PC-9 (cell line): Measurements from ENCODE around the gene SLC27A1. TPM values are rescaled to one million over a fixed set of nuclear protein-coding genes. Genes with fewer than 3 reads are reported as not detected.
A peak's percentile ranks its signal among the peaks of the same experiment; 100 is the strongest.

Experiments
- Bru-seq: library from RNA; stranded (reverse); fragments of 400-500 nt; gene quantifications from one replicate; lab custom pipeline; 2021; lab: Mats Ljungman, UMichigan
- BruChase-seq, 2 experiments: library from RNA; stranded (reverse); fragments of 400-500 nt; gene quantifications; one replicate each; lab custom pipeline; 2021; lab: Mats Ljungman, UMichigan
- BruUV-seq: library from RNA; stranded (reverse); fragments of 400-500 nt; replicated peaks from 2 replicates; lab custom pipeline; 2021; lab: Mats Ljungman, UMichigan
- CTCF ChIA-PET: fragments of 300-600 bp; sonication (Branson Sonifier 250); formaldehyde crosslinking; loops from one replicate; lab custom pipeline; 2022; ENCODE audit warnings: antibody characterized with exemption; lab: Charles Lee
- POLR2A ChIA-PET: fragments of 300-600 bp; sonication (Branson Sonifier 250); formaldehyde crosslinking; loops from one replicate; lab custom pipeline; 2022; ENCODE audit warnings: antibody characterized with exemption; ENCODE audit not compliant: unreplicated experiment; lab: Charles Lee
- DNase-seq, 2 experiments: peaks; one replicate each; pipeline versions ENCODE4 v3.0.0 to v3.0.0-alpha.2; 2015 to 2022; ENCODE audit warnings: mixed read lengths in 1 of 2
- H2AFZ ChIP-seq: fragments of 200-600 bp; sonication (generic); 2 replicates; pipeline ENCODE4 v1.8.1; 2017; ENCODE audit warnings: antibody characterized with exemption
- H3F3A ChIP-seq: fragments of 200-600 bp; sonication (generic); 2 replicates; pipeline ENCODE4 v1.8.1; 2017; ENCODE audit warnings: antibody characterized with exemption, mild to moderate bottlenecking, low read depth; ENCODE audit not compliant: insufficient read depth
- H3K27ac ChIP-seq: fragments of 200-600 bp; sonication (generic); 2 replicates; pipeline ENCODE4 v1.6.1; 2016; ENCODE audit warnings: mixed run types
- H3K27me3 ChIP-seq: fragments of 200-600 bp; sonication (generic); 2 replicates; pipeline ENCODE4 v1.6.1; 2016; ENCODE audit warnings: low read depth, mixed run types; ENCODE audit not compliant: insufficient read depth
- H3K36me3 ChIP-seq: fragments of 200-600 bp; sonication (generic); 2 replicates; pipeline ENCODE4 v1.6.1; 2016; ENCODE audit warnings: low read depth, mixed run types
- H3K4me1 ChIP-seq: fragments of 200-600 bp; sonication (generic); replicated peaks from 2 replicates; pipeline ENCODE4 v1.6.1; 2016; ENCODE audit warnings: mixed run types; ENCODE audit not compliant: insufficient read depth
- H3K4me2 ChIP-seq: fragments of 200-600 bp; sonication (generic); 2 replicates; pipeline ENCODE4 v1.6.1; 2017; ENCODE audit warnings: mixed run types
- H3K4me3 ChIP-seq: fragments of 200-600 bp; sonication (generic); 2 replicates; pipeline ENCODE4 v1.6.1; 2016; ENCODE audit warnings: mixed run types
- H3K79me2 ChIP-seq: fragments of 200-600 bp; sonication (generic); 2 replicates; pipeline ENCODE4 v1.6.1; 2017; ENCODE audit warnings: low read depth, mixed run types
- H3K9me2 ChIP-seq: fragments of 200-600 bp; sonication (generic); 2 replicates; pipeline ENCODE4 v1.8.1; 2017; ENCODE audit warnings: mild to moderate bottlenecking; ENCODE audit not compliant: insufficient read depth
- H3K9me3 ChIP-seq: fragments of 200-600 bp; sonication (generic); 2 replicates; pipeline ENCODE4 v1.8.1; 2016; ENCODE audit warnings: low read depth; ENCODE audit not compliant: insufficient read depth
- H4K20me1 ChIP-seq: fragments of 200-600 bp; sonication (generic); 2 replicates; pipeline ENCODE4 v1.8.1; 2017; ENCODE audit not compliant: insufficient read depth
- CTCF ChIP-seq: fragments of 200-600 bp; sonication (generic); conservative IDR thresholded peaks from 2 replicates; pipeline ENCODE4 v1.6.1; 2017; ENCODE audit warnings: mixed run types, antibody characterized with exemption, mild to moderate bottlenecking, moderate library complexity
- EZH2 ChIP-seq: fragments of 200-600 bp; sonication (generic); IDR thresholded peaks from 2 replicates; pipeline ENCODE4 v1.8.0; 2017; ENCODE audit warnings: antibody characterized with exemption, low read depth
- intact Hi-C: fragments of 100-400 bp; cut with micrococcal nuclease; formaldehyde crosslinking; loops from one replicate; pipeline ENCODE4 v1.10.0; 2022; ENCODE audit not compliant: unreplicated experiment
- long read RNA-seq: library from polyadenylated mRNA; stranded (forward); transcript quantifications from one replicate; pipeline ENCODE4 v2.0.0, GENCODE V29; 2022
- total RNA-seq: library from RNA; stranded (reverse); gene quantifications from 2 replicates; pipeline ENCODE4 v1.2.3, GENCODE V29; 2021

SLC27A1 gene
- total RNA-seq (30.8 and 40.2 TPM in 2 replicates), Bru-seq, nascent RNA (percentile 62 among the genes with signal in this experiment), BruChase-seq, experiment 1, labeled RNA remaining after a 2-hour chase (percentile 65 among the genes with signal in this experiment), BruChase-seq, experiment 2, labeled RNA remaining after a 6-hour chase (percentile 68 among the genes with signal in this experiment)
- long read RNA-seq, transcript SLC27A1-201 (12 exons, 3,594 nt) = major isoform, 12 of 35 reads
- long read RNA-seq, partial matches to known transcripts = 6 of 35 reads
- long read RNA-seq, other reads (novel, unspliced or antisense) = 17 of 35 reads

GRCh38 chr19:17470068-17470841 is at the start of gene SLC27A1:
SLC27A1 (plus strand) TSS chr19:17470524; CDS start chr19:17470541, 17 bp downstream.
- TF ChIP-seq CTCF (no peak), EZH2 (no peak)

DNA sequence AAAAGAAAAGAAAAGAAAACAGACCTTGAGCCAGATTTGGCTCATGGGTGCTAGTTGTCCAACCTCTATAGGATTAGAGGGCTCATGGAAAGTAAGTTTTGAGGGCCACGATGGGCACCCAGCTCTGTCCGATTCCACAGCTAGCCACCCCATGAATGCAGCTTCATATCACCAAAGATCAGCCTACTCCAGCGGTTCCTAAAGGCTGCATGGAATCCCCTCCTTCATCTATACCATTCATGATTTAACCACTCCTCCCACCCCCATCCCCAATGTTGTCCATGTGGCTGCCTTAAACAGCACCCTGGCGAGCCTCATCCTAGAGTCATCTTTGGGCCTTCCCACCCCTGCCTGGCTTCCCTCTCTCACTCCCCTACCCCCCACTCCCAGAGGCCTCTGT is 48.4 kb upstream of the SLC27A1 start:
- 0 out of 2 replicates have a peak, but pooled peaks cover 5% of the 10 kb centered on the region for H3K79me2 ChIP-seq
- no peak for TF ChIP-seq CTCF
- no peak for TF ChIP-seq EZH2
- BruUV-seq = no TSS peak
- H3K4me2 ChIP-seq = no peak overlapping the region
- H3F3A ChIP-seq = peaks cover 36% of the 10 kb centered on the region; the same call in 1 of the 2 replicates
- no peaks in the 10 kb centered on the region for H3K9me2 ChIP-seq
- H3K4me1 ChIP-seq = peaks cover 15% of the 10 kb centered on the region
- ChIA-PET POLR2A (no interaction called here), CTCF (no interaction called here)
- no peaks in the 10 kb centered on the region for H3K27me3 ChIP-seq
- DNase-seq = no peak
- no peak overlapping the region for H3K27ac ChIP-seq
- H3K4me3 ChIP-seq = no peak overlapping the region
- H3K36me3 ChIP-seq = 0 out of 2 replicates have a peak, but pooled peaks cover 4% of the 10 kb centered on the region
- H2AFZ ChIP-seq = no peak overlapping the region
- H4K20me1 ChIP-seq = no peaks in the 10 kb centered on the region
- H3K9me3 ChIP-seq = no peaks in the 10 kb centered on the region
- intact Hi-C loops = no loop called here

More at GRCh38 chr19:17470068-17470841, at the start of gene SLC27A1:
- intact Hi-C loops = loop anchor here (2.0 to 10.0 kb wide), 4 partner anchors 41 to 387 kb away; partner anchors contain the start of genes COLGALT1, PGLS and RPL18A
- no TSS peak for BruUV-seq
- no peaks in the 10 kb centered on the region for H3K9me2 ChIP-seq
- peak within 1 kb of the TSS; percentile 88 for H3K4me3 ChIP-seq
- no peaks in the 10 kb centered on the region for H3K36me3 ChIP-seq
- peaks cover 15% of the 10 kb centered on the region for H3K79me2 ChIP-seq
- H3K27me3 ChIP-seq = no peaks in the 10 kb centered on the region
- ChIA-PET POLR2A (interaction anchor here (0.6 to 0.8 kb wide), 2 partner anchors 50 to 153 kb away, joined by 4 to 5 read pairs; partner anchors contain the start of gene MVB12A), CTCF (interaction anchor here (0.5 to 1.4 kb wide), 2 partner anchors 26 to 305 kb away, joined by 4 to 5 read pairs; no protein-coding TSS in a partner anchor)
- peak; percentile 98 to 99 for DNase-seq
- peaks cover 38% of the 10 kb centered on the region for H3F3A ChIP-seq
- no peaks in the 10 kb centered on the region for H3K9me3 ChIP-seq
- peak within 1 kb of the TSS; percentile 94 for H2AFZ ChIP-seq
- H3K27ac ChIP-seq = peak within 1 kb of the TSS; percentile 71
- peak within 1 kb of the TSS; percentile 94 for H3K4me2 ChIP-seq
- no peaks in the 10 kb centered on the region for H4K20me1 ChIP-seq
- H3K4me1 ChIP-seq = peaks cover 31% of the 10 kb centered on the region

DNA sequence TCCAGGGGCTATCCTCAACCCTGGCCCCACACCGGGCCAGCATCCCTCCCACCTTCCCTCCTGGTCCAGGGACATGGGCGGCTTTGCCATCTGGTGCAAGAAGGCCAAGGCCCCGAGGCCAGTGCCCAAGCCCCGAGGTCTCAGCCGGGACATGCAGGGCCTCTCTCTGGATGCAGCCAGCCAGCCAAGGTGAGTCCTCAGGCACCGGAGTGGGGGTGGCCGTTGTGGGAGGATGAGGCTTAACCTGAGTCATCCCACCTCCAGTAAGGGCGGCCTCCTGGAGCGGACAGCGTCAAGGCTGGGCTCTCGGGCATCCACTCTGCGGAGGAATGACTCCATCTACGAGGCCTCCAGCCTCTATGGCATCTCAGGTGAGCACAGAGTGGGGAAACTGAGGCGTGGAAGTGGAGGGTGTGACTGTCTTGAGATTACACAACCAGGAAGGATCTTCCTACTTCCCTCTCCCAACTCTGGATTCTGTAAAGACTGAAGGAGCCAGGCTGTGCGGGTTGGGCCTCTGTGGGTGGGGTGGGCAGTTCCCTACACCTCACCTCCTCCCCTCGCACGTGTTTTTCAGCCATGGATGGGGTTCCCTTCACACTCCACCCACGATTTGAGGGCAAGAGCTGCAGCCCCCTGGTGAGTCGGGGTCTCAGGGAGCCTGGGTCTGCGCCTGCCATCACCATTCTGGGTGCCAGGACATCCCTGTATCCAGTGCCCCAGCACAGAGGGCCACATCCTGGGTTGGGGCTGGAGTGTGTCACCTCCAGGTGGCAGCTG is 46.7 kb upstream of the SLC27A1 start:
- DNase-seq = no peak
- H3K4me3 ChIP-seq = no peak overlapping the region
- 0 out of 2 replicates have a peak, but pooled peaks cover 4% of the 10 kb centered on the region for H3K36me3 ChIP-seq
- no peak overlapping the region for H2AFZ ChIP-seq
- 0 out of 2 replicates have a peak, but pooled peaks cover 5% of the 10 kb centered on the region for H3K79me2 ChIP-seq
- BruUV-seq = no TSS peak
- H3K4me1 ChIP-seq = peaks cover 13% of the 10 kb centered on the region
- no peak overlapping the region for H3K27ac ChIP-seq
- peaks cover 32% of the 10 kb centered on the region; the same call in 1 of the 2 replicates for H3F3A ChIP-seq
- H3K9me3 ChIP-seq = no peaks in the 10 kb centered on the region
- ChIA-PET POLR2A (no interaction called here), CTCF (no interaction called here)
- no peak overlapping the region for H3K4me2 ChIP-seq
- TF ChIP-seq EZH2 (no peak), CTCF (no peak)
- no peaks in the 10 kb centered on the region for H3K9me2 ChIP-seq
- H3K27me3 ChIP-seq = no peaks in the 10 kb centered on the region
- intact Hi-C loops = no loop called here
- no peaks in the 10 kb centered on the region for H4K20me1 ChIP-seq
